HG03095 (cell line): ENCODE results near the gene SMIM35.

Experiments
- ATAC-seq: cut with Tn5 transposase; IDR thresholded peaks from one replicate; pipeline ENCODE4 v1.9.1; 2021; ENCODE audit warnings: moderate library complexity; ENCODE audit not compliant: unreplicated experiment

The SMIM35 gene

DNA sequence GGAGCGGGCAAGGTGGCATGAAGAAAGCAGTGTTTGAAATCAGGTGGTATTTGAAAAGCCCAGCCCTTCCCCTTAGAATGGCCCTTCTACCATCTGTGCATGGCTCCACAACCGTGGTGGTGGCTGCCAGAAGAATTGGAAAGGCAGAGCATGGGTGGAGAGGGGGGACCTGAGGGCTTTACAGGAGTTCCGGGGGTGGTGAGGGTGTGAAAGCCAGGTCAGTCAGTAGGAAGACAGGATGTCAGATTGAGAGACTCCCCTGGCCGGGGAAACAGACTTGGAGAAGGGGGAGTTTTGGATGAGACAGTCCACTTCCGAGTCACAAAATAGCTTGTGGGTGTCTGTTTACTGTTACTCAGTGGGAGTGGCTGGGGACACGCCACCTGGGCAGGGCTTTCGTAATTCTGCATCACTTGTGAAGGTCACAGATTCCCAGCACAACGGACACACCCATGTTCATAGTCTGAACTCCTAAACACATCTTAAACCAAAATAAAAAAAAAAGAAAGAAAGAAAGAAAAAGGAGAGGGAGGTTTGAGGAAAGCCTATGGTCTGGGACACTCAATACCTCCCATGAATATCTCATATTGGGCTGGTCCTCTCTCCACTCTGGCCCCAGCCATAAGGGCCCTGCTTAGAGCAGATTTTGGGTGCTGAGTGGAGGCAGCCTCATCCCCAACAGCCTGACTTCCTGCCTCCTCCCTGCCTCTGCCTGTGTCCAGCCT lies 24.4 kb upstream of the SMIM35 start:
- no peak for ATAC-seq

DNA sequence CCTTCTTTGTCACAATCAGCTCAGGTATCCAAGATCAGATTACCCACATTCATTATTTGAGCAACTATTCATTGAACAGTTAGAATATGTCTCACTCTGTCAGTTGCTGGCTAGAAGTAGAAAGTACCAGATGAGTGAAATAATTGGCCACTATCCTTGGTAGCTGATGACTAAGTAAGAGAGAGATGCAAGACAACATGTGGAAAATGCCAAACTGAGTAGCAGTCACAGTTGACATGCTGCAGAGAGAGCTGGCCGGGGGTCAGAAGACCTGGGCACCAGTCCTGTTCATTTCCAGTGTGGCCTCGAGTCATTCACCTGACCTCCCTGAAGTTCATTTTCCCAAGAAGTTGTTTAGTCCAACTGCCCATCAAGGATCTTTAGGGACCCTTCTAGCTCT lies 22.5 kb upstream of the SMIM35 start:
- no peak for ATAC-seq

DNA sequence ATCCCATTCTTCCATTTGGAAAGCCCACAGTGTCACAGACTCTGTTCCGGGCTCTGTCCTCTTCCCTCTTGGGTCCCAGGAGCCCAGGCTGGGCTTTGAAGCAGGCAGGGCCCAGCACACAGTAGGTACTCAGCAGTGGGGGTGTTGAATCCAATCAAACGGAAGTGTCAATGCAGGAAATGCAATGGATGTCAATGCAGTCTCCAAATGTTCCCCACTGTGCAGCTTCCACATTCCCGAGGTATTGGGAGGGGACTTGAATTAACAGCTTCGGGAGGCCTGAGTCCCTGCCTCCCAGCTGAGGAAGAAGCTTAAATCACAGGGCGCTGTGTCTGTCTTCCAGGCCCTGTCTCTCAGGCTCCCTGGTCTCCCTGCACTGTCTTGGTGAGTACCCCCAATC lies 21.8 kb upstream of the SMIM35 start:
- no peak for ATAC-seq

DNA sequence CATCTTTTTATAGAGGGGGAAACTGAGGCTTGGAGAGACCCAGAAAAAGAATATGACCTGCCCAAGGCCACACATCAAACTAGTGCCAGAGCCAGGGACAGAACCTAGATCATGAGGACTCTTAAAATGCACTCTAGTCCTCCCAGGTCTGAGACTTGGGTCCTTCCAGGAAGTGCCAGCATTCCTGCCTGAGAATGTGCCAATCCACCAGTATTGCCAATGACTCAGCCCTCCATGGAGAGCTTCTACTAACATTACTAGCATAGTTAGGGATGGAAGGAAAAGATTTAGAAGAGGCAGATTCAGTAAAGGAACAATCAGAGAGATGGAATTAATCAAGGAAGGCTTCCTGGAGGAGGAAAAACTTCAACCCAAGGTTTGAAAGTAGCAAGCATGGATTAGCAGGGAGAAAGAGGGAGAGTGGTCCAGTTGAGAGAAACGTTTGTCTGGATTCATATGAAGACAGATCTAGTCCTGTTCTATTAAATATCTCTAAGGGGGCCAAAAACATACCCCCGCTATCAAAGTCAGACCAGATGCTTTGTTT lies 20.1 kb upstream of the SMIM35 start:
- ATAC-seq: no peak

DNA sequence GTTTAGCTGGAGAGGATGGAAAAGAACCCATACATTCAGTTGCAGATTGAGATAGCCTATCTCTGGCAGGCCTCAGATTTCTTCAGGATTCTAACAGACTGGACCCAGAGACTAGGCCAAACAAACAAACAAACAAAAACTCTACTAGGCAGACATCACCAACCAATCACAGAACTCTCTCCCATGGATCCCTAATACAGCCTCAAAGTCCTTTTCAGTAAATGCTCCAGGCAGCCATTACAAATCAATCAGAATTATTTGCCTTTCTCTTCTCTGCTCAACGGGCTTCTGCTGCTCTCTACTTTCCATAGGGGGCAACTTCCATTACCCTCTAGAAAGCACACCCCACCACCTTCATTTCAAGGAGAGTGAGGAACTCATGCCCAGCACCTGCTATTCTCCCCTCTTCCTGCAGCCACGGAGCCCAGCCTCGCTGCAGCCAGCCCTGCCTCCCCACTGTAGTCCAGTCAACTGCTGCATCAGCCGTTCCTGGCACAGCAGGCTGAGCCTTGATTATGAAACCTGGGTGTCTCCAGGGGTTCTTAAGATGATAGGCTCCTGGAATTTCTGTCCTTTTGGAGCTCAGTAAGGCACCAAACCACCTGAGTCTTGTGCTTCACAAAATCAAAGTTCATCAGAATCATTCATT lies 19.0 kb upstream of the SMIM35 start:
- no peak for ATAC-seq

DNA sequence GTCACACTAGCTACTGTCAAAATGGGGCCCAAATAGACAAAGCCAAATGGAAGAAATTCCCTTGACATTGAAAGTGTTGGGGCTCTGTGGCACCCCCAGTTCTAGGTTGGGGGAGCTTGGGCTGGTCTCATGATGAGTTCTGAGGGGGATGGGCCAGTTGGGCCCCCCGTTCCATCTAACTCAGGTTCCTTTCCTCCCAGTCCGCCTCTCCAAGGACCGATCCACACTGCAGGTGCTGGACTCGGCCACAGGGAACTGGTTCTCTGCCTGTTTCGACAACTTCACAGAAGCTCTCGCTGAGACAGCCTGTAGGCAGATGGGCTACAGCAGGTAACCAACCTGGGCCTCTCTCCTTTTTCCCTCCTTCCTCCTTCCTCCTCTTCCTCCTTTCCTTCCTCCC lies 17.7 kb upstream of the SMIM35 start:
- no peak for ATAC-seq

DNA sequence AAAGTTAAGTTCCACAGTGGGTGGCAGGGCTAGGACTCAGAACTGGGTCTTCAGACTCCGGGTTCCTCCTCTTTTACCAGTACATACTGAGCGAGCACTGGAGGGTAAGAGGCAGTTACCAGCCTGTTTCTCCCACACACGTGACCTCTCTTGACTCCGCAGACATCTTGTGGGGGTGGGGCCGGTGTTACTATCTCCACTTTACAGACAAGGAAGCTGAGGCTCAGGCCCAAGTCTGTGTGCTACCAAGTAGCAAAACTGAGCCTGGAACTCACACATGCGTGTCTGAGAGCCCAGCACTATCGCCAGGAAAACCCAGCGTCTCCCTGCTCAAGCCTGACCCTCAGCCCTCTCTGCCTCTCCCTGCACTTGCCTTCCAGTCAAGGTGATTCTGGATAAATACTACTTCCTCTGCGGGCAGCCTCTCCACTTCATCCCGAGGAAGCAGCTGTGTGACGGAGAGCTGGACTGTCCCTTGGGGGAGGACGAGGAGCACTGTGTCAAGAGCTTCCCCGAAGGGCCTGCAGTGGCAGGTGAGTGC lies 16.0 kb upstream of the SMIM35 start:
- ATAC-seq: no peak

DNA sequence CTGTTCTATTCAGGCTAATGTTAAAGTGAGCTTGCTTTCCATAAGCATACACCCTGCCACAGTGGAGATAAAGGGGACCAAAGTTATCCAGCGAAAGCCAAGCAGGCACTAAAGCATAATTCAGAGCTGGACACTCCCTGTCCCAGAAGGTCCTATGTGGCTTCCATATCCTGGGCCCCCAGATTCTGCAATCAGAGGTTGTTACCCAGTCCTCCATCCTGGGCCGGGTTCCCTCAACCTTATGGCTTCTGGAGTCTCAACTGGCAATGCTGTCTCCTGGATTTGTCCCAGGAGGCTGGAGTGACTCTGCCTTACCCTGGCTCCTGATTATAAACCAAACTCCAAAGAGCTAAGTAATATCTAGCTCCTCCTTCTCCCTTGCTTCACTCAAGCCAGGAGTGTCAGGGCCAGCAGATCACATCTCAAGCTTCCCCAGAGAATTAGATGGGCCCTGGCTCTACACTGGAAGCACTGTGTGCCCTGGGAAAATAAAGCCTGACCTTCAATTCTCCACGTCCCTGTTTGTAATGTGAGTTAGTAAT lies 14.0 kb upstream of the SMIM35 start:
- ATAC-seq: no peak

DNA sequence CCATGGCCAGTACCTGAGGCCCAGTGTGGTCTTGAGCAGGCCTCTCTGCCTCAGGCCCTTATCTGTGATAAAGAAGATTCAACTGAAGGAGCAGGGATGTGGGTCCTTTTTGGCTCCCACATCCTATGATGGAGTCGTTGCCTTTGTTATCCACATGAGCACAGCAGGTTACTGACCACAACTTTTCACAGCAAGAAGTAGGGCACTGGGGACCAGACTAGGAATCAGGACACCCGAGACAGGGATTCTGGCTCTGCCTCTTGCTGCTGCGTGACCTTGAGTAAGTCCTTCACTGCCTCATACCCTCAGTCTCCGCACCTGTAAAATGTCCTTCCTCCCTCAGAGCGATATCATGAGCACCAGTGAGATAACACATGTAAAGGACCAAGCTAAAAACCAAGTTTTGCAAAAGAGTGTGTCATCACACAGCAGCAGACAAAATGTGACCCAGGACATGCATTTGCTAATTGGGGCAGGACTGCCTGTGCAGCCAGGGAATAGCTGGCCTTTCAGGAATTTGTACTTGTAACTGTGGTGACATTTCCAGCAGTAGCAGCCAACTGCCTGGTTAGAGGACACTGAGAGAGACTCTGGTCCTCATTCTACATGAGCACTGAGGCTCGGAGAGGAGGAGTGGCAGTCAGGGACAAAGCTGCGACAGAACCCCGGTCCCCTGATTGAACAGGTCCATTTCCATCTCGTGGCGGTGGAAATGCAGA lies 13.2 kb upstream of the SMIM35 start:
- no peak for ATAC-seq

DNA sequence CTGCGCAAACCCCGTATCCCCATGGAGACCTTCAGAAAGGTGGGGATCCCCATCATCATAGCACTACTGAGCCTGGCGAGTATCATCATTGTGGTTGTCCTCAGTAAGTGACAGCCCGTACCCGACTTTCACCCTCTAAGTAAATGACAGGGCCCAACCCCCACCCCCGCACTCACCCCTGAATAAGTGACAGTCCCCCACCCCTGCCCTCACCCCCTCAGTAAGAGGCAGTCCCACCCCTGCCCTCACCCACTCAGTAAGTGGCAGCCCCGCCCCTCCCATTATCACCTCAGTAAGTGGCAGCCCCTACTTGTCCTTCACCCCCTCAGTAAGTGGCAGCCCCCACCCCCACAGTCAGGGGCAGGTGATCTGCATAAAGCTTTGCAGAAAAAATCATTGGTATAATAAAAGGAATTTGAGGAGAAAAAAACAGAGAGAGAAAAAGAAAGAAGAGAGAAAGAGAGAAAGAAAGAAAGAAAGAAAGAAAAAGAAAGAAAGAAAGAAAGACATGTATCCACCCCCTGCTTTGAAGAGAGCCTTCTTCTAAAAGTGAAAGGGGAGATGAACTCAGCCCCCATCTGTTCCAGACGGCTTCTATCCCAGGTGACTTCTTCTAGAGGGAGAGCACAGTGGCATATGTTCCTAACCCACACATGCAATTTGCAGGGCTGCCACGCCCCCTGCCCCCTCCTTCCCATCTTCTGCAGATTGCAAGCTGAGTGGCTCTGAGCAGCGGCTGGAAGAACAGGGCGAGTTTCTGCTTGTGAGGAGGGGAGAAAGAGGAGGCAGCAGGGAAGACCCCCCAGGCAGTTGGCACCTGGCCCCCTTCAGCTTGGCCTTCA lies 12.5 kb upstream of the SMIM35 start:
- no peak for ATAC-seq

DNA sequence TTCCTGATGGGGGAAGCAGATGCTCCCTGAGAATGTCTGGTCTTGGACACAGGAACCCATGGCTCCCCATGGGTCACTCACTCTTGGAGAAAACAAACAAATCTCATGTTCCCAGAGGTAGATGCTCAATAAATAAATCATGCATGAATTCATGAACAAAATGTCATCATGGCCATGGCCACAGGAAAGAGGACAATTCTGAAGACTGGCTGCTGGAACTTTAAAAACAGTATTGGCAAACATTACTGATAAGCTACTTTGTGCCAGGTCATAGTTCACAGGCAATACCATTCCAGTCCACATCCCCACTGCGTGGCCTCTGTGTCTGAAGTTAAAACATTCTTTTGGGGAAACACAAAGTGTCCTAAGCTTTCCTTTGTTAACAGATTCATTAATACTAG lies 9.2 kb upstream of the SMIM35 start:
- ATAC-seq: no peak

DNA sequence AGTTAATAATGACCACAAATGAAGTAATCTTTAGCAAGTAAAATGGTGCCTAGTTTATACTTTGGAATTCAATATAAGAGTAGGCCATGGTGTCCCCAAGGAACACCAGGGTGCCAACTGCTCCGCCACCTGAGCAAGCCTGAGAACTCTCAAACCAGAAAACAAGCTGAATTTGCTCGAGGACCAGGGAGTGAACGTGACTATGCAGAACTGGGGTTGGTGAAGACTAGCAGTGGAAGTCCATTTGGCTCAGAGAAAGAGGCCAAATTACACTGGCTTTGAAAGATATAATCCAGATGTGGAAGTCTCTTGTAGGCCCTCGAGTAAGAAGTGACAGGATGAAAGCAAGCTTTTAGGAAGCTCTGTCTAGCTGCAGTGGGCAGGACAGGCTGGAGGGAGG lies 8.7 kb upstream of the SMIM35 start:
- ATAC-seq: no peak

DNA sequence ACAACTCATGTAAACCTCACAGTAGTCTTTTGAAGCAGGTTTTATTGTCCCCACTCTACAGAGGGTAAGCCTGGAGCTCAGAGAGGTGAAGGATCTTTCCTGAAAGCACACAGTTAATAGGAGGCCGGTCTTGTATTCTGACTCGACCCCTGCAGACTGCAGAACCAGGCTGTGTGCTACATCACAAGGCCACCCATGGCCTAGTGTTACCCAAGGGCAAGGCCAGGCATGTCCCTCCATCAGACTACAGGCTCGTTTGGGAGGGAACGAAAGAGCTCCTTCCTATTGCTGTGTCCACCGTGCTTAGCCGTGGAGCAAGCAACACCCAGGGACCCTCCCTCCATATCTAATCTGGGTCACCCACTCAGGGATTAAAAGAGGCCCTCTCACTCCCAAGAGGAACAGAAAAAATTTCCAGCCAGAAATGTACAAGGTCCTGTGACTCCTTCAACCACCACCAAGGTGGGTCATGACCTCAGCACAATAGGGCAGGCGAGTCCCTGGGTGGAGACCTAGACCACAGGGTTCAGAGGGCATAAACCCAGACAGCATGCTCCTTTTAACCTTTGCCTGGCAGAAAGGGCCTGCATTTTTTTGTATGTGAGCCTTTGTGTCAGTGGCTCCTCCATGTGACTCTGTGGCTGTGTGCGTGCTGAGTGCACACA lies 6.3 kb upstream of the SMIM35 start:
- ATAC-seq: no peak

DNA sequence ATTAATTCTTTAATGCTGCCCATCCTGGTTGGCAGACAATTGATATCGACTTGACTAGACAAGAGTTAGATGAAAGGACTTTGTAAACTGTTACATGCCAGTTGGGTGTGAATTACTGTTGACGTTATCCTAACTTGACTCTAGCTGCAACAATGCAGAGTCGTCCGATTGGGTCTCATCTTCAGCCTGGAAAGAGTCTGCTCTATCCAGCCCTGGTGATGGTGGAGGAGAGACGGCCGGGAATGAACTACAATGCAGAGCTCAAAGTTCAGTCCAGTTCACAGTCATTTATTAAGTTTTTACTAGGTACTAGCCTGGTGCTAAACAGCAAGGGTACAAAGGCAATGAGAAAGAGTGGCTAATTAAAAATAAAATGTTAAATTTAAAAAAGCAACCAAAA lies 4.9 kb upstream of the SMIM35 start:
- ATAC-seq: no peak

DNA sequence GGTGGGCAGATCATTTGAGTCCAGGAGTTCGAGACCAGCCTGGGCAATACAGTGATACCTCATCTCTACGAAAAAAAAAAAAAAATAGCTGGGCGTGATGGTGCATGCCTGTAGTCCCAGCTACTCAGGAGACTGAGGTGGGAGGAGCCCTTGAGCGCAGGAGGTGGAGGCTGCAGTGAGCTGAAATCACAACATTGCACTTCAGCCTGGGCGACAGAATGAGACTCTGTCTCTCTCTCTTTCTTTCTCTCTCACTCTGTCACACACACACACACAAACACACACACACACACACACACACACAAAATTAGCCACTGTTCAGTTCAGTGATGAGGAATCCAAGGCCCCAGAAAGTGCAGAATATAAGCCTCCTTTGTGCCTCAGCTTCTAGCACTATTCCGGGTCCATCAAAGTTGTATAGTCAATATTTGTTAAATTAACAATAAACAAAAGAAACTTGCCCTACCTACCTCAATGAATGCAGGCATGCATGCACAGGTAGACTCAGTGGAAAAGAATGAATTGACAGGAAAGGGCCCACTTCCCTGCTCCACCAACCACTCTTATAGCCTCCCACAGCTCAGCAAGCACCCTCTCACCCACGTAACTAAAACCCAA lies 3.9 kb upstream of the SMIM35 start:
- no peak for ATAC-seq

DNA sequence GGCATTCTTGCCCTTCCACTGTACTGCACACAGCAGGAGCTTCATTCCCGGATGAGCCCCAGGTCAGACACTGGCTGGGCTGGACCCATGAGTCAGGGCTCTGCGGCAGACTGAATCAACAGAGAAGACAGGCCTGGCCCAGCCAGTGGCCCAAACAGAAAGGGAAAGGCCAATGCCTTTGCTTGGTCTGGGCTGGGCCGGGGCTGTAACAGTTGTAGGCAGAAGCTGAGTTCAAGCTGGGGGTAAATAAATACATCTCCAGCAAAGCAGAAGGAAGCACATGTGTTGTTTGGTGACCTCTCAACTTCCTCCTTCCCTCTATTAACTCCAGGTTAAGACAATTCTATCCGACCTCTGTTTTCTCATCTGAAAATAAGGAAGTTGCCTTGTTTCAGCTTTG lies 1.8 kb upstream of the SMIM35 start:
- no peak for ATAC-seq

DNA sequence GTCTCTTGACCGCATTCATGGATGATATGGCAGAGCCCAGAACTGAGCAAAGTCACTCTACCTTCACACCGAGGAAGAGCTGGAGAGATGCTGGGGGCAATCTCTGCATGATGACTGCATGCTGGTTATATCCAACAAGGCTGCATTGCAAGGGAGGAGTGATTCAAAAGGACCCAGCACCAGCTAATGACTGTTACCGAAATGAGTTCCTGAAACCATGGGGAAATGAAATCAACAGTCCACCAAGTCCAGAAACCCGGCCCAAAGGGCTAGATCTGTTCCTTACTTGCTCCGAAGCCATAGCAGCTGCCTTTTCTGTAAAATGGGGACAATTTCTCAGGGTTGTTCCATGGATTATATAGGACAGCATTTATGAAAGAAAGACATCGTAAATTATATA lies 1.2 kb upstream of the SMIM35 start:
- no peak for ATAC-seq

DNA sequence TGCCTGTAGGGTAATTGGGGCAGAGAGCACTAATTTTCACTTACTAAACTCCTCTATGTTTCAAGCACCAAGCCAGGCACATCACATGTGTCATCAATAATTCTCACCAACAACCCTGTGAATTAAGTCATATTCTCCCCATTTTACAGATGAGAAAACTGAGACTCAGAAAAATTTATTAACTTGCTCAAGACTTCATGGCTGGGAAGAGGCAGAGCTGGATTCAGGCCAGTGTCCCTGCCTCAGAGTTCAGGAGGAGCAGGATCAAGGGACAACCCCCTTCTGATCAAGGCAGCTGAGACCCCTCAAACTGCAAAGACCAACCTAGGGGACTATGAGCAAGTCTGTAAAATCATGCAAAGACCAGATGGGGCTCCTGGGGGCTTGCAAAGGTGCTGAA lies 2.1 kb downstream of the SMIM35 start:
- ATAC-seq: no peak

DNA sequence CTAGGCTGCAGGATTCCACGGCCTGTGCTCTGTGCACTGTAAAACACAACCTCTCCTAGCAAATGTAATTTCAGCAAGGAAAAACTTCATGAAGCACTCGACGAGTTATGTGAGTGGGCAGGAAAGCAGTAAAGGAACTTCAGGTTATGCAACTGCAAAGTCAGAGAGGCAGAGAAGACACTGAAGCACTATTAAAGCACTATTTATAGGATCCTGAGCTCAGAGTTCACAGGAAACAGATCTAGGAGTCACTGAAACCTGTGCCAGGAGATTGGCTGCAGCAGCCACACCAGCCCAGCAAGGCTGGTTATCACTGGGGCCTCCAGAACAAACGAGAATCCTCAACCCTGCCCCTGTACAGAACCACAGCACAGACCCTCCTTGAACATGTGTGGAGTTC lies 2.5 kb downstream of the SMIM35 start:
- ATAC-seq: no peak
